Measurements from ENCODE around the gene MBD3. TPM values are rescaled to one million over a fixed set of nuclear protein-coding genes. Genes with fewer than 3 reads are reported as not detected.

MBD3 gene
- total and polyA plus RNA-seq, 8 donors: 39.8 to 154 (median 57.4) TPM

GRCh38 chr19:1612114-1613086, 19.7 kb upstream of the MBD3 start:
- intact Hi-C loops (cut with DNase I; ENCODE audit: low total_unique reads): loop anchor here (5.0 kb wide), 1 partner anchor 35 kb away; no protein-coding TSS in a partner anchor
- 92 to 96% (median 95%) methylated on average over 39 of the region's 39 CpGs for WGBS, 5 donors
- H3K4me1 ChIP-seq: peaks cover 0 to 8% (median 3%) of the 10 kb centered on the region in 4 donors
- no peaks in the 10 kb centered on the region for H3K27me3 ChIP-seq
- no peaks in the 10 kb centered on the region for H3K9me3 ChIP-seq
- H3K36me3 ChIP-seq: peaks cover 44 to 75% (median 71%) of the 10 kb centered on the region in 4 donors
- no peak for DNase-seq
- no peak overlapping the region for H3K27ac ChIP-seq
- H3K4me3 ChIP-seq: no peak overlapping the region
- TF ChIP-seq POLR2A (IDR thresholded peaks at IDR 0.05) (no peak), EP300 (IDR thresholded peaks at IDR 0.05) (no peak), POLR2AphosphoS5 (IDR thresholded peaks at IDR 0.05) (no peak)
- TF ChIP-seq, protein P1, sequence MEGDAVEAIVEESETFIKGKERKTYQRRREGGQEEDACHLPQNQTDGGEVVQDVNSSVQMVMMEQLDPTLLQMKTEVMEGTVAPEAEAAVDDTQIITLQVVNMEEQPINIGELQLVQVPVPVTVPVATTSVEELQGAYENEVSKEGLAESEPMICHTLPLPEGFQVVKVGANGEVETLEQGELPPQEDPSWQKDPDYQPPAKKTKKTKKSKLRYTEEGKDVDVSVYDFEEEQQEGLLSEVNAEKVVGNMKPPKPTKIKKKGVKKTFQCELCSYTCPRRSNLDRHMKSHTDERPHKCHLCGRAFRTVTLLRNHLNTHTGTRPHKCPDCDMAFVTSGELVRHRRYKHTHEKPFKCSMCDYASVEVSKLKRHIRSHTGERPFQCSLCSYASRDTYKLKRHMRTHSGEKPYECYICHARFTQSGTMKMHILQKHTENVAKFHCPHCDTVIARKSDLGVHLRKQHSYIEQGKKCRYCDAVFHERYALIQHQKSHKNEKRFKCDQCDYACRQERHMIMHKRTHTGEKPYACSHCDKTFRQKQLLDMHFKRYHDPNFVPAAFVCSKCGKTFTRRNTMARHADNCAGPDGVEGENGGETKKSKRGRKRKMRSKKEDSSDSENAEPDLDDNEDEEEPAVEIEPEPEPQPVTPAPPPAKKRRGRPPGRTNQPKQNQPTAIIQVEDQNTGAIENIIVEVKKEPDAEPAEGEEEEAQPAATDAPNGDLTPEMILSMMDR (IDR thresholded peaks at IDR 0.05): no peak

DNA sequence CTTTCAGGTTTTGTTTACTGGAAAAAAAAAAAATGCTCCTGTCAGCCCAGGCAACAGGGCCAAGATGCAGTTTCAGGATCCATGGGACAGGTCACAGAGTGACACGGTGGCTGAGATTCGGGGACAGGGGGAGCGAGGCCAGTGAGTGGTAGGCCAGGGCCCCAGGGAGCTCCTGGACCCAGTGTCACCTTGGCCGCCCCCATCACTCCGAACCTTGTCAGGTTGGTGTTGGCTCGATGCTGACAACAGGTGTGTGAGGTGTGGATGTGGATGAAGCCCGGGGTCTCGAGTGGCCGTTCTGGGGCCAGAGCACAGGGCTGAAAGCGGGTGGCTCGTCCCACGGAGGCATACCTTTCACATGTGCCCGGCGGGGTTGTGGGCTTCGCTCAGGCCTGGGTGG, 18.7 kb upstream of the MBD3 start:
- Histone ChIP-seq H3K4me3 (no peak overlapping the region), H3K27me3 (no peaks in the 10 kb centered on the region), H3K27ac (no peak overlapping the region), H3K36me3 (peaks cover 44 to 68% (median 66%) of the 10 kb centered on the region in 4 donors), H3K4me1 (peaks cover 2 to 13% (median 3%) of the 10 kb centered on the region in 4 donors), H3K9me3 (no peaks in the 10 kb centered on the region)
- WGBS, 5 donors: 87 to 96% (median 94%) methylated on average over 15 of the region's 15 CpGs
- TF ChIP-seq, protein P1 (IDR thresholded peaks at IDR 0.05): no peak
- no peak for TF ChIP-seq POLR2A (IDR thresholded peaks at IDR 0.05)
- TF ChIP-seq EP300 (IDR thresholded peaks at IDR 0.05): no peak
- TF ChIP-seq POLR2AphosphoS5 (IDR thresholded peaks at IDR 0.05): no peak
- intact Hi-C loops (cut with DNase I; ENCODE audit: low total_unique reads): loop anchor here (5.0 kb wide), 1 partner anchor 36 kb away; no protein-coding TSS in a partner anchor
- no peak for DNase-seq

DNA sequence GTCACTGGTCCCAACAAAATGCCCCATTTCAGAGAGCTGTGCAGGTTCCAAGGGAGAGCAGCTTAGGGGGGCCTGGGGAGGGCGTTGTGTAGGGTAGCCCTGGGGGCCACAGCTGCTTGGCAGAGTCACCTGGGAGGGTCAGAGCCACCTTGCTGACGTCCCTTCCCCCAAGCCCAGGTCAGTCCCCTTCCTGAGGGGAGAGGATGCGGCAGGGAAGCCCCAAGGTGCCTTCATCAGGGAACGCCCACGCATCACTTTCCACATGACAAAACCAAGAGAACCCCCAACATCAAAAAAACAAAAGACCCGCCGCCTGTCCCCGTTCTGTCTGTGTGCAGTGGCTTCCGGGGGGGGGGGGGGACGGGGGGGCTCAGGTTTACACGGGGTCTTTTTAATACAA, 17.9 kb upstream of the MBD3 start:
- intact Hi-C loops (cut with DNase I; ENCODE audit: low total_unique reads): loop anchor here (5.0 kb wide), 1 partner anchor 37 kb away; no protein-coding TSS in a partner anchor
- TF ChIP-seq, protein P1 (IDR thresholded peaks at IDR 0.05): no peak
- TF ChIP-seq EP300 (IDR thresholded peaks at IDR 0.05) (no peak), POLR2AphosphoS5 (IDR thresholded peaks at IDR 0.05) (no peak), POLR2A (IDR thresholded peaks at IDR 0.05) (no peak)
- no peak overlapping the region for H3K27ac ChIP-seq
- no peak overlapping the region for H3K4me3 ChIP-seq
- H3K27me3 ChIP-seq: no peaks in the 10 kb centered on the region
- peaks cover 40 to 60% (median 59%) of the 10 kb centered on the region in 4 donors for H3K36me3 ChIP-seq
- no peaks in the 10 kb centered on the region for H3K9me3 ChIP-seq
- DNase-seq: no peak
- 69 to 81% (median 72%) methylated on average over 10 to 11 of the region's 11 CpGs for WGBS, 5 donors
- peaks cover 7 to 18% (median 9%) of the 10 kb centered on the region in 4 donors for H3K4me1 ChIP-seq

- intact Hi-C loops (cut with DNase I; ENCODE audit: low total_unique reads): loop anchor here (5.0 kb wide), 1 partner anchor 37 kb away; no protein-coding TSS in a partner anchor
- Histone ChIP-seq H3K27me3 (no peaks in the 10 kb centered on the region), H3K9me3 (no peaks in the 10 kb centered on the region), H3K4me3 (no peak overlapping the region), H3K27ac (no peak overlapping the region), H3K4me1 (peaks cover 7 to 18% (median 9%) of the 10 kb centered on the region in 4 donors), H3K36me3 (peaks cover 33 to 53% (median 52%) of the 10 kb centered on the region in 4 donors)
- no peak for DNase-seq
- 86 to 93% (median 91%) methylated on average over 5 to 16 of the region's 16 CpGs for WGBS, 5 donors
- TF ChIP-seq, protein P1 (IDR thresholded peaks at IDR 0.05): no peak
- TF ChIP-seq POLR2AphosphoS5 (IDR thresholded peaks at IDR 0.05) (no peak), EP300 (IDR thresholded peaks at IDR 0.05) (no peak), POLR2A (IDR thresholded peaks at IDR 0.05) (no peak)
These were observed 17.2 kb upstream of the MBD3 start for GRCh38 chr19:1609680-1610474.
